HG03066 (cell line): Measurements from ENCODE around the gene IER5L.
"Not testable (repeated sequence)": the region's sequence is repeated elsewhere in the genome, so short reads cannot be mapped to it uniquely, and the experiment has no call there.

ENCODE experiments used
- ATAC-seq: cut with Tn5 transposase; IDR thresholded peaks from one replicate; pipeline ENCODE4 v1.9.1; 2021; ENCODE audit warnings: low read depth; ENCODE audit not compliant: unreplicated experiment

Gene IER5L

DNA sequence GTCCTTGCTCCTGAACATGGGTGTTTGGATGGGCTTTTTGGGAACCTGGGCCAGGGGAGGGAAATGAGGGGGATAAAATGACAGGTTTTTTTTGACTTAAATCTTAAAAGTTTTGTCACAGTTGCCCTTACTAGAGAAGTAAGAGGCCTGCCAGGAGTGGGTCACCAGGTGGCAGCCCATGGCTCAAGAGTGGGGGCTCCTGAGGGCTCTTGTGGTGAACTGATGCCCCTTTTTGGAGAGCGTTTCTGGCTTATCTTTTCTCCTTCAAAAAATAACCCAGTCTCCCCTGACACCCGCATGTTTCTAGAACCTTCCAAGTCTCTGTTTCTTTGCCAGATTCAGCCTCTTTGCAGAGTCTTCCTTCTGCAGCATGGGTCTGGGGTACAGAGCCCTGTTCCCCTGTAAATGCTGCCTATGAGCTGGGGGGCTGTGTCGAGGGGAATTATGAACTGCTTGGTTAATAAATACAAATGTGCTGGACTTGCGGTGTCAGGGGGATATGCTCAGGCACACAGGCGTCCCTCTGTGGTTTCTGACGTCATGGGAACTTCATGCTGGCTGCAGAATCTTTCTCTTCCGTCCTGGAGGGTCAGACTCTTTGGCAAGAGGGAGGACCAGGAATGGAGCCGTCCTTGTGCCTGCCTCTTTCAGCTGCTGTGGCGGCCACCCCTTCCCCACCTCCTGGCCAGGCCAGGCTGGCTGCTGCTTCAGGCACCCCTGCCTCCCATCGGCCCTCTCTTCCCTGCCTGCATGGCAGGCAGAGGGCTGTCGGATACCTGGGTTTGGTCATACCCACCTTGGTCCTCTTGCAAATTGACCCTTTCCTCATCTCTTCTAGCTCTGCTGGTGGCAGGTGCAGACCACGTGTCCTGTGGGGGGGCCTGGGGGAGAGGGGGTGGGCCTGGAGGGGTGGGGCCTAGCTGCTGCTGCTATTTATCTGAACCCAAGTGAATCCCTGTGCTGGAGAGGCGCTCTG is 36.7 kb downstream of the IER5L start:
- ATAC-seq: no peak

DNA sequence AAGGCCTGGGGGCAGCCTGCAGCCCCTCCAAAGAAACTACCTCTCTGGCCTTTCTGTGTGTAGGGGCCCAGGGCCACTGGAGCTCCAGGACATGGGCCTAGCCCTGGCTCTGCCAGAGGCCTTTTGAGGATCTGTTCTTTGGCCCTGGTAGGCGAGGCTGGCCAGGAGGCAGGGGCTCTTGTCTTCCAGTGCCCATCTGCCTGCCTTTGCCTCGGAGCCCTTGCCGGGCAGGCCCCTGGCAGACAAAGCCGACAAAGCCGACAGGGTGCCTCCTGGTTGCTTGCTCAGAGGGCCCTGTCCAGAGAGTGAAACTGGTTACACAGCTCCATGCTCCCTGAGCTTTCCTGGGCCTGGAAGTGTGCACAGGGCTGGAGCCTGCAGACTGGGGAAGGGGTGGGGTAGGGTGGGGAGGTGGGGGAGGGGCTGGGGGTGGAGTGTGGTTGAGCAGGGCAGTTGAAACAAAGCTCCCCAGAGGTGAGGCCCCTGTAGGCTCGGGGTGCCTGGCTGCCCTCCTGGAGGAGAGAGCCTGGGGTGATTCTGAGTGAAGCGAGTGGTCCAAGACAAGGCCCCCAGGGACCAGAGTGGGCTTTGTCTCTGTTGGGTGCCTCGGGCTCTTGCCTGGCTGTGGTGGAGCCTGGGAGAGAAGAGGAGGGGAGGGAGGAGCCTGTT is 37.5 kb downstream of the IER5L start:
- ATAC-seq: no peak

DNA sequence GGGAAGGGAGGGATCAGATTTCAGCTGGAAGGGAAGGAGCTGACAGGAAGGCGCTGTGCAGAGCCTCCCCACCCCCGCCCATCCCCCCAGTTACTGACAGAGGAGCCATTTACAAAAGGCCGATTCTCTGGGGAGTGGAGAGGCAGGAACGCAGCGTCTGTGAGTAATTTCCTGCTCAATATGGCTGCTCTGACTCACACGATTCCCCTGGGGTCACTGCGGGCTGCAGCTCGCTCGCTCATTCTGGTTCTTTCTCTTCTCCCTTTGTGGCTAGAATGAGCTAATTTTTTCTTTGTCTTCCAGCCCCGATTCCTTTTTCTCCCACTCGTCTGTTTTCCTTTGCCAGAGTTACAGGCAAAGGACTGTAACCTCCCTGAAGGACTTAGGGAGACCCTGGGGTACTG is 38.1 kb downstream of the IER5L start:
- peak; percentile 61 for ATAC-seq

DNA sequence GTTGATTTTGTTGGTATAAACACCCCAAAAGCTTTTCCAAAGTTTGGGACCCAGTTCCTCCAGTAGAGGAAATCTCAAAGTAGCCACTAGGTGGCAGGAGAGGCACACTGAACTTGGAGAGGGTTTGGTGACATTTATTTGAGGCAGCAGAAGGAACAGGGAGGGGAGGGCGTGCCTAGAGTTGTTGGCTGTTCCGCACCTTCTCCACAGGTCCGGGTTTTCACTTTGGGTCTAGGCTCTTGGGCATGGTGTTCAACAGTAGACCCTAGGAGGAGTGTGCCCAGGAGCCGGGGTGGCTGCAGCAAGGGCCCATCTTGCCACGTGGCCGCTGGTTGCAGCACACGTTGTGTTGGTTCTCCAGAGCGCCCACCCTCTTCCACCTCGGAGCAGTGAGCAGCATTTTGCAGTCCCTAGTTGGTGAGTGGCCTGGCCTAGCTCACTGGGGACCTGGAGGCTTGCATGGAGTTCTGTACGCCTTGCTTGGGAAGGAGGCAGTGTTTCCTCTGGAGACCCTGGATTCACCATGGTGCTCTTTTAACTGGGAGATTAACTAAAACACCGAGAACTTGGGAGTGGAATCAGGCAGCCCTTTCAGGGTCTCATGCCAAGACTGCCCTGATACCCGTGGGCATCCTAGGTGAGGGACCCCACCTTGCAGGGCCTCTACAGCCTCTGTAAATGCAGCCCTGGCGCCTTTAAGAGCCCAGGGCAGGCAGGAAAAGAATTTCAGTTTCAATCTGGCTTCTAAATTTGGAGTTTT is 38.6 kb downstream of the IER5L start:
- ATAC-seq: peak; percentile 29

DNA sequence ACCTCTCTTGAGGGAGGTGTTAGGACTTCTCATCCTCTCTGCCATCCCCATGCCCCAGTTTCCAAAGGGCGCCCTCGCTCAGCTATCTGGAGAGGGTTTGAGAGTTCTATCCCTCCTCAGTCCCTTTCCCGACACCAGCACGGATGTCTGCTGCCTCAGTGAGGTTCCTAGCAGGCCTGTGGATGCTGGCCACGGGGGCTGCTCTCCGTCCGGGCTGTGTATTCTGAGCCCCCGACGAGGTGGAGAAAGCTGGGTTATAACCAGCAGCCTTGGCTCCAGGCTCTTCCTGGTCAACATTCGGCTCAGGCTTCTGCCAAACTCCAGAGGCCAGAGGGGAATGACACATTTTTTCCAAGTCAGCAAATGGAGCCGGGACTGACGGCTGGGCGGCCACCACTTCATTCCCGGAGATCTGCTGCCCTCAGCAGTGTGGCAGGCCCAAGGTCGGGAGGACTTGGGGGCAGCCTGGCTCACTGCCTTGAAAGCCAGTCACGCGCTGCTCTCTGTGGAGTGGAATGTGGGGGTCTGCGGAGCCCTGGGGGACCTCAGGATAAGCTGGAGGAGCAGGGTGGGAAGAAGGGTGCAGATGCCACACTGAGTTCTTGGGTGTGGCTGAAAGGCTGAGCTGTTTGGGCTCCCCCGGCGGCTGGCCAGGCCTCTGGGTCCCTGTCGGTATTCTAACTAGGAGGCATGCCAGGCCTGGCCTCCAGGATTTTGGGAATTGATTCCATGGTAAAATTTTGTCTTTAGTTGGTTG is 39.4 kb downstream of the IER5L start:
- ATAC-seq: no peak

DNA sequence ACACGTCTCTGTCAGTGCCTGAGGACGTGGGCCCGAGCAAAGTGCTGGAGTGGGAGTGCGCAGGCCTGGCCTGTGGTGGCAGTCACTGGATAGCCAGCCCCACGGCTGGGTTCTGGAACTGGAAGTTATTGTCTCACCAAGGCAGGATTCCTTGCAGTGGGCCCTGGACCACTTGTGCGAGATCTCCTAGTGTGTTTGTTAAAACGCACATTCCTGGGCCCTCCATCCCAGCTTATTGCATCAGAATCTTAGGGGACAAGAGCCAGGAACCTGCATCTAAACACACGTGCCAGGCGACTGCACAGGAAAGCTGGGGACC is 40.0 kb downstream of the IER5L start:
- no peak for ATAC-seq

DNA sequence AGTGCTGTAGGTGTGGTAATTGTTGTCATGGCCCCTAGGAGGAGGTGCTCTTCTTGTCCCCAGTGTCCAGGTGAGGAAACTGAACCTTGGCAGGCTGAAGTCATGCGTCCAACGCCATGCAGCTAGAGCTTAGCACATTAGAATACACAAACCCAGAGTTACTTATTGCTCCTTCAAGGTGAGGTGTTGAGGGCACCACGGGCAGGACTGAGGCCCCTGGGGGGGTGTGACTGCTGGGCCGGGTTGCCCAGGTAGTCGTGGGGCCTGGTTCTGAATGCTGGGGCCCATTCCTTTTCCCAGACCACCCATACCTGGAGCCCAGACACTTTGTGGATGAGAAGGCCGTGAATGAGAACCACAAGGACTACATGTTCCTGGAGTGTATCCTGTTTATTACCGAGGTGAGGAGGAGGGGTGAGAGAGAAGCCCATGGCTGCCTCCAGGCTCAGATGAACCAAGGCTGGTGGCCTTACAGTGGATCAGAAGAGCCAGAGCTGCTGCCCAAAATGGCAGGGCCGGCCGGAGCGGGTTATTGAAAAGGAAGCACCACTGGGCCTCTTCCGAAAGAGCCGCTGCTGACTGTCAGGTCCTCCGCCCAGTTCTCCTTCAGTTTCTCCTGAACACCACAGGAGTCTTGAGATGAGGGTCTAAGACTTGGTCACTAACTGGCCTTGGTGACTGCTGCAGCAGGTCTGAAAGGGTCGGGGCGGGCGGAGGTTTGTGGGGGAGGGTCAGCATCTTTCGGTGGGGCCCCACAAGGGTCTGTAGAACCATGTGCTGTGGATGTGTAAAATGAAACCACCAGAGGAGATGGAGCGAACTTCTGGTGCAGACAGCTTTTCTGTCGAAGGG is 40.5 kb downstream of the IER5L start:
- no peak for ATAC-seq

DNA sequence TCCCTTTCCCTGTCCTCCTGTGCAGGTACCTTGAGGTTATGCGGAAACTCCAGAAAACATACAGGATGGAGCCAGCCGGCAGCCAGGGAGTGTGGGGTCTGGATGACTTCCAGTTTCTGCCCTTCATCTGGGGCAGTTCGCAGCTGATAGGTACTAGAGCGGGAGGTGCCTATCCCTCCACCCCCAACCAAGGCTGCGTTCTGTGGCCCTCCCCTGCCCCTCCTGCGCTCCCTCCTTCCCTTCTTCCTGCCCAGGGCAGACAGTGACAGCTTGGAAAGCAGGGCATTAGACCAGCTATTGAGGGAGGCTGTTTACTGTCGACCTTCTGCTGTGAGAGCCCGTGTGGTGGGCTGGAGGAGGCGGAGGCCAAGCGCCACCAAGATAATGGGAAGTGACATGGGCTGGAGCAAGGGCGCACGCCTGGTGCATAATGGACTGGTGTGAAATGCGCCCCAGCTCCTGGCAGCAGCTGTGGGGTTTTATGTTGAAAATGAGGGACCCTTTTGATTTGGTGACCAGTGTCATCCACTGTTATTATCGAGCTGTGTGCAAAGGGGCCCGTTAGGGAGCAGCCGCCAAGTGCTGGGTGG is 41.5 kb downstream of the IER5L start:
- no peak for ATAC-seq

GRCh38 chr9:129135476-129135875 is 42.6 kb downstream of the IER5L start:
- no peak for ATAC-seq

GRCh38 chr9:129133082-129133481 is 45.0 kb downstream of the IER5L start:
- no peak for ATAC-seq

DNA sequence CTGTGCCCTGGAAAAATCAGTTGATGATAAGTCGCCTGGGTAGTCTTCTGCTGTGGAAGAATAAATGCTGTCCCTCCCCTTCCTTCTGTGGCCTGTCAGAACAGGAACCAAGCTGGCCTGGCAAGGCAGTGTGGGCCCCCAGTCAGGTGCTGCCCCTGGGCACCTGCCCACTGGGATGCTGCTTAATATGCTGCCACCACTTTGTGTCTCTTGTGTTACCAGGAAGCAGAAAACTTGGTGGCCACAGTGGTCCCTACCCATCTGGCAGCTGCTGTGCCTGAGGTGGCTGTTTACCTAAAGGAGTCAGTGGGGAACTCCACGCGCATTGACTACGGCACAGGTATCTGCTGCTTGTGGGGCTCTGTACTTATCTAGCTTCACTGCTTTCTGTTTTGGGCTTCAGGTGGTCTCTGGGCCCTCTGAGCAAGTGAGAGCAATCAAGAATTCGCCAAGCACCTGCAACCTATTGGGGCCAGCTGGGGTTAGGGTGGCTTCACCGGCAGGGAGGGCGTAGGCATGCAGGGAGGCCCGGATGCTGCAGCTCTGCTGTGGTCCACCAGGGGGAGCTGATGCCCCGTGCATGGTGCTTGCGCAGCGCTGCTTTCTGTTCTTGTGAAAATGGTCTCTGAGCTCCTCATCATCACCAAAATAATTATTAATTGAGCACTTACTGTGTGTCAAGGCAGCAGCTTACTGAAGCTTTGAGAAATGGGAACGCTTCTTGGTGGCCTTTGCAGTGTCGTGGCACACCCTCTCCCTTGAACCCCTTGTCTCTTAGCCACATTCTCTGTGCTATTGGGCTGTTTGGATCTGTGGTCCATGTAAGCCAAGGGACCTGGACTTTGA is 46.5 kb downstream of the IER5L start:
- ATAC-seq: no peak

DNA sequence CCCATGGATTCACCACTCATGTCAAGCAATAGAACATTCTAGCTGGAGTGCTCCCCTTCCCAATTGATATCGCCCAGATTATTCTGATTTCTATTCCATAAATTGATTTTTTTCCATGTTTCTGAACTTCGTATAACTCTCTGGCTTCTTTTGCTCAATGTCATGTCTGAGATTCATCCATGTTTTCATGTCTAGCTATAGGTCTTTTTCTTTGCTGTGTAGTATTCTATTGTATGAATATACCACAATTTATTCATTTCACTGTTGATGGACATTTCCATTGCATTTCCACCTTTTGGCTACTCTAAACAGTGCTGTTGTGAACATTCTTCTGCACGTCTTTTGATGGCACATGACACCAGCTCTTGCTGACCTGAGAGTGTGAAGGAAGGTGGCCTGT is 47.3 kb downstream of the IER5L start:
- ATAC-seq: no peak

DNA sequence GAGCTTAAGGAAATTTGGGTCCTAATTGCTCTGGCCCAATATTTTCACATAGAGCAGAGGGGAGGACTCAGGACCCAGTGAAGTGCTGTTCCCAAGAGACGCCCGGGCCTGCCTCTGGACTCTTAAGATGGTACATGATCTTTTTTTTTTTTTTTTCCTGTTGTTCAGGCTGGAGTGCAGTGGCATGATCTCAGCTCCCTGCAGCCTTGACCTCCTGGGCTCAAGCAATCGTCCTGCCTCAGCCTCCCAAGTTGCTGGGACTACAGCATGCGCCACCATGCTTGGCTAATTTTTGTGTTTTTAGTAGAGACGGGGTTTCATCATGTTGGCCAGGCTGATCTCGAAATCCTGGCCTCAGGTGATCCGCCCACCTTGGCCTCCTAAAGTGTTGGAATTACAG is 47.8 kb downstream of the IER5L start:
- ATAC-seq: not testable (repeated sequence)

DNA sequence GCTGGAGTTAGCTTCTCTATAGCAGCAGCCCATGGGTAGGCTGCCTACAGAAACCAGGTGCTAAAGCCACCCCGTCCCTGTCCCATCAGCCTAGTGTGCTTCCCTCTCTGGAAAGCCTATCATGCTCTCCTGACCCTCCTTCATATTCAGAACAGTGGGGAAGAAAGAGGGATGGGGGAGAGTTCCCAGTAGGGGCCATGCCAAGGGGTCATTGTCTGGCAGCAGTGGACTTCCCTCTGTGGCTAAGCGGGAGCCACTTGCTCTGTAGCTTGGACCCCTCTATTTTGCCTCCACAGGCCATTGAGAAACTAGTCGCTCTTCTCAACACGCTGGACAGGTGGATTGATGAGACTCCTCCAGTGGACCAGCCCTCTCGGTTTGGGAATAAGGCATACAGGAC is 49.4 kb downstream of the IER5L start:
- no peak for ATAC-seq

DNA sequence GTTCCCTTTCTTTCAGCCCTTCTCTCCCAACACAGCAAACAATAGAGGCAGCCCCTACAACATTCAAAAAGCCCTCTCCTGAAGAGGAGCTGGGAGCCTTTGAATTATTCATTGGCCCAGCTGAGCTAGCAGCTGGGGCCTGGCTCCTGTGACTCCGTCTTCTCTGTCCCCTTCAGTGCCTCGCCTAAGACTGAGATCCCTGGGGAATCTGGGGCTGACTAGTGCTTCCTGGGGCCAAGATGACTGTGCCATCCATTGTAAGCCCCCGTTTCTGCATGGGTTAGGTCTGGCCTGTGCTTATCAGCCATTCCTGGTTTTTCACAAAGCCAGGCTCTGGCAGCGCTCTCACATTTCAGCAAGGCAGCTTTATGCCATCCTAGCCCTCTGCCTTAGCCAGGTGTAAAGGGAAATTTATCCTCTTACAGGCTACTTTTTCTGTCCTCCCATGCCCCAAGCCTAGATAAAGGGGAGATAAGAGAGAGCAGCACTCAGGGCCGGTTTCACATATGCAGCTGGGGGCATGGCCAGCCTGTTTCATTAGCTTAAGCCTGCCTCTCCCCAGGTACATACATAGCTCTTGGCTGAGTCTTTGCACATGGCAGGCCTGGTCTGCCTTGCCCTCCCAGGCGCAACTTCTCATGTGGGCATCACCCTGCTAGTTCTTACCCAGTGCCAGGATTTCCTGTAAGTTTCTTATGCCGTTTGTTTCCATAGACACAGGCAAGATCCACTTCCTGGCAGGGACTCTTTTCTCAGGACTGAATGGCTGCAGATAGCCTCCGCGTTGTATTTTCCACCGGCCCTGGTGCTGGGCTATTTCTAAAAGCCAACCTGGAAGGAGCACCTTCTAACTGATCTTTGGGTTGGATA is 51.1 kb downstream of the IER5L start:
- ATAC-seq: no peak
